Activated CD4-positive, alpha-beta T cell treated with anti-CD3 and anti-CD28 coated beads, Interleukin-2, amount 50 U/mL, for 16 hours (primary cell): Measurements from ENCODE around the gene LRRC47.

Source experiments
- DNase-seq: peaks from one replicate; pipeline ENCODE4 v3.0.0-alpha.2; 2020

Gene LRRC47

GRCh38 chr1:3731583-3732433 is 64.5 kb downstream of the LRRC47 start:
- no peak for DNase-seq

- DNase-seq, result no peak
Observed at GRCh38 chr1:3730543-3731247, 65.6 kb downstream of the LRRC47 start.

- DNase-seq, result no peak
Observed at GRCh38 chr1:3729594-3730542, 66.4 kb downstream of the LRRC47 start.
